GM12872 (cell line): Measurements from ENCODE around the gene GPR183.

Experiments used
- CTCF ChIP-seq: IDR thresholded peaks from 3 replicates; pipeline ENCODE4 v1.5.1; 2011; ENCODE audit warnings: low read depth, mild to moderate bottlenecking, low read length, moderate library complexity; ENCODE audit not compliant: insufficient read depth

The GPR183 gene

GRCh38 chr13:99315186-99315585 is 8.0 kb upstream of the GPR183 start:
- no peak for TF ChIP-seq CTCF

GRCh38 chr13:99314640-99315176 is 7.5 kb upstream of the GPR183 start:
- no peak for TF ChIP-seq CTCF

- TF ChIP-seq CTCF = no peak
Measured at GRCh38 chr13:99313941-99314340, 6.7 kb upstream of the GPR183 start.

GRCh38 chr13:99313501-99313900 is 6.3 kb upstream of the GPR183 start:
- TF ChIP-seq CTCF = no peak

GRCh38 chr13:99312493-99312883 is 5.3 kb upstream of the GPR183 start:
- TF ChIP-seq CTCF = no peak

- no peak for TF ChIP-seq CTCF
Measured at GRCh38 chr13:99311748-99312492, 4.7 kb upstream of the GPR183 start.

- TF ChIP-seq CTCF = no peak
Measured at GRCh38 chr13:99311137-99311536, 3.9 kb upstream of the GPR183 start.
